Measurements from ENCODE around the gene CWC27. TPM values are rescaled to one million over a fixed set of nuclear protein-coding genes. Genes with fewer than 3 reads are reported as not detected.

CWC27 gene
- total RNA-seq, 1 experiment from 2014 or later, result 12.6 TPM

- Histone ChIP-seq H3K9me3 (ENCODE audit: low read length) (no peaks in the 10 kb centered on the region), H3K27me3 (ENCODE audit: low read length) (no peaks in the 10 kb centered on the region), H3F3A (ENCODE audit: low read length, unreplicated experiment) (no peaks in the 10 kb centered on the region), H3K4me2 (ENCODE audit: low read length) (no peak overlapping the region), H3K79me2 (ENCODE audit: low read length) (no peaks in the 10 kb centered on the region), H3K4me1 (ENCODE audit: insufficient read depth, low read length) (0 out of 2 replicates have a peak, but pooled peaks cover 6% of the 10 kb centered on the region), H3K4me3 (ENCODE audit: low read length) (no peak overlapping the region), H3K36me3 (ENCODE audit: low read depth, low read length) (peaks cover 1% of the 10 kb centered on the region; the same call in 1 of the 2 replicates), H3K9ac (ENCODE audit: low read length) (no peak overlapping the region), H2AFZ (ENCODE audit: low read length) (no peak overlapping the region), H3K27ac (ENCODE audit: low read length) (no peak overlapping the region), H4K20me1 (ENCODE audit: low read length) (no peaks in the 10 kb centered on the region), H3K9me2 (replicated peaks; ENCODE audit: low read length) (no peaks in the 10 kb centered on the region)
- TF ChIP-seq CTCF (conservative IDR thresholded peaks at IDR 0.05; ENCODE audit: low read depth, low read length), result no peak
- no peak for TF ChIP-seq EZH2phosphoT487 (IDR thresholded peaks at IDR 0.05; ENCODE audit: borderline replicate concordance, low read length)
- TF ChIP-seq EZH2 (IDR thresholded peaks at IDR 0.05; ENCODE audit: low read length, unreplicated experiment), result no peak
- DNase-seq, result no peak
- POLR2A ChIA-PET (ENCODE audit: unreplicated experiment), result no interaction called here
- BruUV-seq (replicated peaks), result no TSS peak
- intact Hi-C loops (cut with micrococcal nuclease), result no loop called here
- CTCF ChIA-PET, result no interaction called here
- ATAC-seq, result no peak
These were observed 20.7 kb downstream of the CWC27 start for GRCh38 chr5:64789457-64789856.

GRCh38 chr5:64790210-64790609 is 21.5 kb downstream of the CWC27 start:
- DNase-seq (peak; percentile 45), ATAC-seq (no peak)
- H3K4me1 ChIP-seq (ENCODE audit: insufficient read depth, low read length), result 0 out of 2 replicates have a peak, but pooled peaks cover 6% of the 10 kb centered on the region

More at GRCh38 chr5:64790210-64790609, 21.5 kb downstream of the CWC27 start:
- CTCF ChIA-PET, result no interaction called here
- Histone ChIP-seq H3K9ac (ENCODE audit: low read length) (no peak overlapping the region), H3K4me2 (ENCODE audit: low read length) (no peak overlapping the region), H4K20me1 (ENCODE audit: low read length) (no peaks in the 10 kb centered on the region), H3K4me3 (ENCODE audit: low read length) (no peak overlapping the region), H3K9me2 (replicated peaks; ENCODE audit: low read length) (no peaks in the 10 kb centered on the region), H2AFZ (ENCODE audit: low read length) (no peak overlapping the region), H3K9me3 (ENCODE audit: low read length) (no peaks in the 10 kb centered on the region), H3K36me3 (ENCODE audit: low read depth, low read length) (no peaks in the 10 kb centered on the region), H3K79me2 (ENCODE audit: low read length) (no peaks in the 10 kb centered on the region), H3K27ac (ENCODE audit: low read length) (no peak overlapping the region), H3K27me3 (ENCODE audit: low read length) (no peaks in the 10 kb centered on the region), H3F3A (ENCODE audit: low read length, unreplicated experiment) (no peaks in the 10 kb centered on the region)
- TF ChIP-seq EZH2 (IDR thresholded peaks at IDR 0.05; ENCODE audit: low read length, unreplicated experiment) (no peak), EZH2phosphoT487 (IDR thresholded peaks at IDR 0.05; ENCODE audit: borderline replicate concordance, low read length) (no peak), CTCF (conservative IDR thresholded peaks at IDR 0.05; ENCODE audit: low read depth, low read length) (no peak)
- BruUV-seq (replicated peaks), result no TSS peak
- intact Hi-C loops (cut with micrococcal nuclease), result no loop called here
- POLR2A ChIA-PET (ENCODE audit: unreplicated experiment), result no interaction called here

All from PC-3 (cell line).